CD4-positive, alpha-beta T cell treated with Interleukin-15 for 4 hours (primary cell): Measurements from ENCODE around the gene EXOSC9.
"Not testable (repeated sequence)": the region's sequence is repeated elsewhere in the genome, so short reads cannot be mapped to it uniquely, and the experiment has no call there.

Experiments used
- DNase-seq: peaks from one replicate; pipeline ENCODE4 v3.0.0-alpha.2; 2020; ENCODE audit warnings: low spot score

The EXOSC9 gene

DNA sequence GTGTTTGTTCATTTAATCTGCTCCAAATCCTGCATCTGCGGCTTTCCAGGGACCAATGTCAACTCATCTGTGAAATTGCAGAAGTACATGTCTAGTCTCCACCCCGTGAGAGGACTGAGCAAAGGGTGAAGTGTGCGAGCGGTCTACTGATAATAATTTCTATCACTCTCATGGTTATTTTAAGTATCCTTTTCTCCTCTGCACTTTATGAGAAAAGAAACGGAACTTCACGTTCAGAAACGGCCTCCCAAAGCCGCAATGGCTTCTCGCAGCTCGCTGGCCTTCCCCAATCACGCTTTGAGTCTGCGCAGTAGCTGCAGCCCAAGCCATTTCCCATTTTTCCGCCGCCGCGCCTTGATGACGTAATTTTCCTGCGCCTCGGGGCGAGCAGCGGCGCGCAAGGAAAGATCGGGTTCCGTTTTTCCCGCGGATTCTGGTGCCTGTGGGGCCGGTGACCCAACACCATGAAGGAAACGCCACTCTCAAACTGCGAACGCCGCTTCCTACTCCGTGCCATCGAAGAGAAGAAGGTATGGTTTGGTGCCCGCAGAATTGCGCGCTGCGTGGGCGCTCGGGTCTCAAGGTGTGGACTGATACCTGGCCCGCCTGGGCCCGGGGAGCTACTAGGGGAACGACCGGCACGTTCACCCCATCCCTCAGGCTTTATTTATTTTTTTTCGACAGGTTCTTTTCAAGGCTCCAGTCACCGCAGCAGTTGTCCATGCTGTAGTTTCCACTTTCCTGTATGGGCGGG lies at the start of gene EXOSC9:
EXOSC9 (plus strand) TSS at position 363 of the 754 bp plus-strand sequence; CDS start at position 465, 102 bp downstream.
- DNase-seq: peak; percentile 95

GRCh38 chr4:121752142-121752541 lies 49.0 kb upstream of the EXOSC9 start:
- DNase-seq: not testable (repeated sequence)

- DNase-seq: no peak
Measured at GRCh38 chr4:121758925-121759568, 42.1 kb upstream of the EXOSC9 start.

DNA sequence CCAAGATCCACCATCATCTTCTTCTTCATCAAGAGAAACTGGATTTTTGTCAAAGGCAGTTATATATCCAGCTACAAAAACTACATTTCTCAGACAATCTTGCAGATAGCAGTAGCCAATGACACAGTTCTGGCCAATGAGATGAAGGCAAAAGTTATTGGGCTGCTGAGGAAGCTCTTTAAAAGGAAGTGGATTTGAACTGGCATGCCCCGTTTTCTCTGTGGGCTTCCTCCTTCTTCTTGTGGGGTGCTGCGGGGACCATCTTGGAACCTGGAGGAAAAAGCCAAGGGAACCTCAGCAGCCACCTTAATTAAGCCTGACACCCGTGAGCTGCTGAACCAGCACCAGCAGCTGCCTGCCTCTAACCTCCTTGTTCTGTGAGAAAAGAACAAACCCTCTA lies 40.9 kb upstream of the EXOSC9 start:
- DNase-seq: no peak

DNA sequence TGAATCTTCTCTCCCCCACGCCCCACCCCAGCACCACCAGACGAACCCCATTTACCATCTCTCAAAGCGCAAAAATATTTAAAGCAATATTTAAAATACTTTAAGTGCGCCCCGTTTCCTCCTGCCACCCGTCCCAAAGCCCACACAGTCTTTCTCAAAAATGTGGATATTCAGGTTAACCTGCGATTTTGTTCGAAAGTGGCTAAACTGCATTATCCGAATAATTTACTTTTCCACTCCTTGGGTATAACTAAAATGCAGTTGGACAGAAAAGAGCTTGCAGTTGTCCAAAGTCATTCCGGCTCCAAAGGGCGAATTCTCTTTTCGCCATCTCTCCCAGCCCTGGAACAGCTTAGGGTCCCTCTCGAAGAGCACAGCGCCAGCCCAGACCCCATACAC lies 36.8 kb upstream of the EXOSC9 start:
- no peak for DNase-seq

GRCh38 chr4:121764702-121765367 lies 36.3 kb upstream of the EXOSC9 start, which contains the start of gene SMIM43:
SMIM43 (minus strand) TSS chr4:121765164; CDS start chr4:121765105, 59 bp downstream.
- DNase-seq: no peak

DNA sequence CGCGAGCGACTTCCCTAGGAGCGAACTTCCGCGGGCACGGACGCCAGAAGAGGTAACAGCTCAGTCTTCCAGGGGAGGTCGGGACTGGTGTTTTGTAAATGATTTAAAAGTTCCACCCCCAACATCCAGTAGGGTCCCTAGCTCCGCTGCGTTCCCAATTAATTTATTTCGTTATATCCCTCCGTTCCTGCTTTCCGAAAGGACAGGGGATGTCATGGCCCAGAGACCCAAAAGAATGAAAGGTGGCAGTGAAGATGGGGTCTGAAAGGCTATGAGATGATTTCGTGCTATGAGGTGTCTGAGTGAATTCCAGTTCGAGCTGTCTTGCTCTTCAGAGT lies 35.8 kb upstream of the EXOSC9 start:
- DNase-seq: no peak

- DNase-seq: no peak
Measured at GRCh38 chr4:121765971-121766538, 35.1 kb upstream of the EXOSC9 start.

DNA sequence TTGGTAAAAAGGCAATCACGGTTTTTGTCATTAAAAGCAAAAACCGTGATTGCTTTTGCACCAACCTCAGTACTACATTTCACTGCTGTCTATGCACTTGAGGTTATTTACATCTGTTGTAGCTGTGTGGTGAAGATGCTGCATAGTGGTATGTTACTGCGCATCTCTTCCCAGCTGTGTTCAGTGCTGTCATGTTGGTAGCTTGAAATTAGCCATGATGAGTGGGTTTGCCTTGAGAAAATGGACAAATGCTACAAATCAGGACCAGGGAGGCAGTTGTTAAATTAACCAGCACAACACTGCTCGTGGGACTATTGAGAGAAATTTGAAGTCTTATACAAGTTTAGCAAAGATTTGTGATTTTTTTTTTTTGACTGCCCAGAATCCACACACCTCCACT lies 34.0 kb upstream of the EXOSC9 start:
- no peak for DNase-seq

GRCh38 chr4:121769341-121769740 lies 31.8 kb upstream of the EXOSC9 start:
- no peak for DNase-seq

DNA sequence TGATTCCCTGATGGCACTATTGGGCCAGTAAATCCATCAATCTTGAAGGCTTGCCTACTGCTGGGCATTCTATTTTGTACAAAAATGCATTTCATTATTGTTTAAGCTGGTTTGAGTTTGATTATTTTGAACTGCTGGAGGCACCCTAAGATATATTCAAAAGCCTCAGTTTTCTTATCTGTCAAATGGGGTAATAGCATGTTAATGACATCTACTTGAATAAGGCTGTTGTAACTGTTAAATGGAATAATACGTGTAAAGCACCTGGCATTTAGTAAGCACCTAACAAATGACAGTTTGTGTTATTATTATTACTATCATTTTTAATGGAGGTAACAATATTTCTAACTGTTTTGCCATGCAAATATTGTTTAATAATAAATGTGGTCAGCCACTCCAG lies 29.3 kb upstream of the EXOSC9 start:
- no peak for DNase-seq

- DNase-seq: no peak
Measured at GRCh38 chr4:121773883-121774282, 27.2 kb upstream of the EXOSC9 start.

DNA sequence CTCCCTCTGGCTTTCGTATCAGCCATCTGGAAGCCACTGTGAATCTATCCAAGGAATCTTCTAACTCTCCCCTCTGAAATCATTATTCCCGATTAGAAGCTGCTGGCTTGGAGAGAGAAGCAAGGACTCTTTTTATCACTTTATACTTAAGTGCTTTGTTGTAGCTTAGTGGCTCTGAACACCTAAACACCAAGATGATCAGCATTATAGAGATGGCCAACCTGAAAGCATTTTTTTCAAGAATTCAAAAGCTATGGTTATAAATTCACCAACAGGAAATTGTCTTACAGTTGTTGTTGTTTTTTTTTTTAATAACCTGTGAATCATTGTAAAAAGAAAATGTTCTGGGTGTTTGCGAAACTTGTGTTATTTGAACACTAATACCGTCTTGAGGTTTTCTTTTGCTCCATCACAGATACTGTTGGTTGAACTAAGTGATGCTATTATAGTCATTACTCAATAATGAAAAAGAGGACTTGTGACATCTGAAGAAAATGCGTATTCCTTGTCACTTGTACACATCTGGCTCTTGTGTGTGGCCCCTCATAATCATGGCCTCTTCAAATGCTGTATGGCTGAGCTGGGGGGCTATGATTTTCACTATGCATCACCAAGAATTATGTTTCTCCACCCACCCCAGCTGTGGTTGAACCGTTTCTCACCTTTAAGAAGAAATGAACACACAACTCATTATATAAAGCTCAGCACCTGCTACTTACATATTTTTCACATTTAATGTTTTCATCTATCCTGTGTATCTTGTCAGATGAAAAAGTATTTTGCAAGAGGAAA lies 24.3 kb upstream of the EXOSC9 start:
- no peak for DNase-seq

GRCh38 chr4:121777625-121778024 lies 23.5 kb upstream of the EXOSC9 start:
- DNase-seq: no peak

DNA sequence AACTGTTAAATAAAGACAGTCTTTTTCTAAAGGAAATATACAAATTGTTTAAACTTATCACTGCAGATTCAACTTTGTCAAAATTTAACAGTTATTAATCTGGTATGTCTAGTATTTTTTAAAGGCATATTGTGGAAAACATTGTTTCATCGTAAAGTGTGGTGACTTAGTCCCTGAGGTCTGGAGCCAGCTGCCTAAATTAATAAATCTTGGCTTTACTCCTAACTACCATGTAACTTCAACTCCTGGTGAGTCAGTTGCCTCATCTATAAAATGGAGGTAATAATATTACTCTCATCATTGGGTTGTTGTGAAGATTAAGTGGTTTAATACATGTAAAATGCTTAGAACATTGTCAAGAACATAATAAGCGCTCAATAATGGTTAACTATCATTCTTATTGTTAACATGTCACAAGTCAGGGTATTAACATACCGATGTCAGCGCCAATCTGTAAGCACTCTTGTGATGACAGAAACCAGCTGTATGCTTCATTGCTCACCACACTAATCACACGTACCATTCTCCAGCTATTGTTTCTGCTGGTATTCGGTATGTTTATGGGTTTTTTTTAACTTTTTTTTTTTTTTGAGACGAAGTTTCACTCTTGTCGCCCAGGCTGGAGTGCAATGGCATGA lies 22.0 kb upstream of the EXOSC9 start:
- no peak for DNase-seq

- no peak for DNase-seq
Measured at GRCh38 chr4:121783210-121783609, 17.9 kb upstream of the EXOSC9 start.

DNA sequence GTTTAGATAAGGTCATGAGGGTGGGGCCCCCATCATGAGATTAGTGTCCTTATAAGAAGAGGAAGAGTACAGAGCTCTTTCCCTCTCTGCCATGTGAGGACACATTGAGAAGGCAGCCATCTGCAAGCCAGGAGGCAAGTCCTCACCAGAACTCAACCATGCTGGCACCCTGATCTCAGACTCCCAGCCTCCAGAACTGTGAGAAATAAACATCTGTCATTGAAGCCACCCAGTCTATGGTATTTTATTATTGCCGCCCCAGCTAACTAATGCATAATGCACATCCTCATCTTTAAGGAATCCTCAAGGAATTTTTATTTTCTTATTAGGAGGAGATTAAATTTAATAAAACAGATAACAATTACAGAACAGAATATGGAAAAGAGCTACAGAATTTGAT lies 16.7 kb upstream of the EXOSC9 start:
- no peak for DNase-seq

DNA sequence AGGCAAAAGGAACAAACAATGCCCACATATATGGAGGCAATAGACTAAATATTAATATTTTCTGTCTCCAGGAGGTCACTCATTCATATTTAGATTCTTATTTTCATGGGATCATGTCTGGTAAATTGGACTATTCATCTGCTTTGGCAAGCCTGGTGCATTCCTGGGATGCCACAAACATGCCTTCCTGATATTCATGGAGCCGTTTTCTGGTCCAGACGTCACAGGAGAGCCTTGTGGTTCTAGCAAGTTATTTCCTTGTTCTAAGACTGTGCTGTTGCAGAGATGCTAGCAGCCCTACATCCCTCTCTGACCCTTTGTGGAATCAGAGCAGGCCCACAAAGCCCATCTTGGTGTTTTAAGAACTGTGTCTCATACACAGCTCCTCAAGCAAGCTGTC lies 16.1 kb upstream of the EXOSC9 start:
- DNase-seq: no peak

DNA sequence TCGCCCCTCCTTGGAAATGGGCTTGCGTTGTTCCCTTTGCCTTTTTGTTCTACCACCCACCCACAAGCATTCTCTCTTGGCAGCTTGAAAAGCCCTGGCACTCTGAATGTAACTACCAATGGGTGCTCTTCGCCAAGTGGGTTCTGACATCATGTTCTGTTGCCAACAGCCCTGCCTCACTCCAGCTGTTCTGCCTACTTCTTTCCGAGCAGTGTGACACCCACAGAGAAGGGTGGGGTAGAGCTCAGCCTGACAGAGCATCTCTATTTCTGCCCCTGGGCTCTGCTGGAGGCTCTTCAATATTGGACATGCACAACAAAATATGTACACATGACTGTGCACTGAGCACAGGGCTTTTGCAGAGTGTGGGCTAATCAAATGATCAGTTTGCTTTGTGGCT lies 15.6 kb upstream of the EXOSC9 start:
- DNase-seq: no peak

- DNase-seq: no peak
Measured at GRCh38 chr4:121786221-121786620, 14.9 kb upstream of the EXOSC9 start.

GRCh38 chr4:121788896-121789295 lies 12.2 kb upstream of the EXOSC9 start:
- no peak for DNase-seq

- no peak for DNase-seq
Measured at GRCh38 chr4:121789455-121789854, 11.7 kb upstream of the EXOSC9 start.
